Sigmoid colon (tissue), 4 donors: Measurements from ENCODE around the gene GBP6.

Experiments used
- EP300 ChIP-seq, 4 donors: sonication (generic); formaldehyde crosslinking; IDR thresholded peaks; one replicate each; pipeline ENCODE4 v1.6.1; 2017; ENCODE audit warnings: antibody characterized with exemption in 4 of 4
- POLR2AphosphoS5 ChIP-seq, 4 donors: sonication (generic); formaldehyde crosslinking; IDR thresholded peaks; one replicate each; pipeline ENCODE4 v1.6.1; 2017; ENCODE audit warnings: antibody characterized with exemption in 4 of 4
- TF ChIP-seq, protein P1 (sequence below), 4 experiments: fragments of 450-650 bp in 3 of 4; fragments of 200-600 bp in 1 of 4; IDR thresholded peaks; one replicate each; pipeline ENCODE4 v1.5.1; 2016 to 2019; ENCODE audit warnings: antibody characterized with exemption in 4 of 4, mild to moderate bottlenecking in 3 of 4, moderate library complexity in 2 of 4

- TF ChIP-seq, protein P1, sequence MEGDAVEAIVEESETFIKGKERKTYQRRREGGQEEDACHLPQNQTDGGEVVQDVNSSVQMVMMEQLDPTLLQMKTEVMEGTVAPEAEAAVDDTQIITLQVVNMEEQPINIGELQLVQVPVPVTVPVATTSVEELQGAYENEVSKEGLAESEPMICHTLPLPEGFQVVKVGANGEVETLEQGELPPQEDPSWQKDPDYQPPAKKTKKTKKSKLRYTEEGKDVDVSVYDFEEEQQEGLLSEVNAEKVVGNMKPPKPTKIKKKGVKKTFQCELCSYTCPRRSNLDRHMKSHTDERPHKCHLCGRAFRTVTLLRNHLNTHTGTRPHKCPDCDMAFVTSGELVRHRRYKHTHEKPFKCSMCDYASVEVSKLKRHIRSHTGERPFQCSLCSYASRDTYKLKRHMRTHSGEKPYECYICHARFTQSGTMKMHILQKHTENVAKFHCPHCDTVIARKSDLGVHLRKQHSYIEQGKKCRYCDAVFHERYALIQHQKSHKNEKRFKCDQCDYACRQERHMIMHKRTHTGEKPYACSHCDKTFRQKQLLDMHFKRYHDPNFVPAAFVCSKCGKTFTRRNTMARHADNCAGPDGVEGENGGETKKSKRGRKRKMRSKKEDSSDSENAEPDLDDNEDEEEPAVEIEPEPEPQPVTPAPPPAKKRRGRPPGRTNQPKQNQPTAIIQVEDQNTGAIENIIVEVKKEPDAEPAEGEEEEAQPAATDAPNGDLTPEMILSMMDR (IDR thresholded peaks at IDR 0.05): no peak
- no peak for TF ChIP-seq POLR2AphosphoS5 (IDR thresholded peaks at IDR 0.05)
- TF ChIP-seq EP300 (IDR thresholded peaks at IDR 0.05): no peak
Observed at GRCh38 chr1:89360716-89361115, 3.1 kb upstream of the GBP6 start.
